IPS-15b (cell line): Measurements from ENCODE around the gene SLC35G1.

Experiments
- H3K27me3 ChIP-seq: one replicate; pipeline ENCODE4 v1.6.1; 2013; ENCODE audit warnings: low read length; ENCODE audit not compliant: control insufficient read depth, insufficient read depth
- H3K36me3 ChIP-seq: one replicate; pipeline ENCODE4 v1.6.1; 2013; ENCODE audit warnings: low read length; ENCODE audit not compliant: control insufficient read depth, insufficient read depth
- H3K4me1 ChIP-seq: one replicate; pipeline ENCODE4 v1.6.1; 2013; ENCODE audit warnings: mild to moderate bottlenecking, low read length; ENCODE audit not compliant: control insufficient read depth, insufficient read depth
- H3K4me3 ChIP-seq: one replicate; pipeline ENCODE4 v1.5.1; 2013; ENCODE audit warnings: low read depth, low read length
- H3K9ac ChIP-seq: one replicate; pipeline ENCODE4 v1.6.1; 2013; ENCODE audit warnings: low read depth, mild to moderate bottlenecking, low read length
- H3K9me3 ChIP-seq: one replicate; pipeline ENCODE4 v1.6.1; 2013; ENCODE audit warnings: mild to moderate bottlenecking, low read length; ENCODE audit not compliant: control insufficient read depth, insufficient read depth

Gene SLC35G1

GRCh38 chr10:93921338-93921737 is 27.6 kb downstream of the SLC35G1 start:
- peaks cover 4% of the 10 kb centered on the region for H3K4me1 ChIP-seq
- H3K27me3 ChIP-seq: no peaks in the 10 kb centered on the region
- H3K9me3 ChIP-seq: no peaks in the 10 kb centered on the region
- H3K36me3 ChIP-seq: no peaks in the 10 kb centered on the region
- no peak overlapping the region for H3K4me3 ChIP-seq
- no peak overlapping the region for H3K9ac ChIP-seq

- H3K4me3 ChIP-seq: no peak overlapping the region
- no peak overlapping the region for H3K9ac ChIP-seq
- no peaks in the 10 kb centered on the region for H3K4me1 ChIP-seq
- H3K9me3 ChIP-seq: peaks cover 3% of the 10 kb centered on the region
- no peaks in the 10 kb centered on the region for H3K36me3 ChIP-seq
- H3K27me3 ChIP-seq: no peaks in the 10 kb centered on the region
Observed at GRCh38 chr10:93926613-93927012, 32.8 kb downstream of the SLC35G1 start.

- H3K9ac ChIP-seq: no peak overlapping the region
- no peaks in the 10 kb centered on the region for H3K27me3 ChIP-seq
- H3K4me1 ChIP-seq: no peaks in the 10 kb centered on the region
- H3K4me3 ChIP-seq: no peak overlapping the region
- no peaks in the 10 kb centered on the region for H3K9me3 ChIP-seq
- no peaks in the 10 kb centered on the region for H3K36me3 ChIP-seq
Observed at GRCh38 chr10:93938140-93938539, 44.4 kb downstream of the SLC35G1 start.

GRCh38 chr10:93940881-93941280 is 47.1 kb downstream of the SLC35G1 start:
- Histone ChIP-seq H3K9me3 (no peaks in the 10 kb centered on the region), H3K4me3 (no peak overlapping the region), H3K27me3 (no peaks in the 10 kb centered on the region), H3K9ac (no peak overlapping the region), H3K36me3 (no peaks in the 10 kb centered on the region), H3K4me1 (no peaks in the 10 kb centered on the region)

GRCh38 chr10:93941606-93942005 is 47.8 kb downstream of the SLC35G1 start:
- H3K9me3 ChIP-seq: no peaks in the 10 kb centered on the region
- H3K4me1 ChIP-seq: no peaks in the 10 kb centered on the region
- no peak overlapping the region for H3K4me3 ChIP-seq
- H3K36me3 ChIP-seq: no peaks in the 10 kb centered on the region
- no peak overlapping the region for H3K9ac ChIP-seq
- H3K27me3 ChIP-seq: no peaks in the 10 kb centered on the region

GRCh38 chr10:93945819-93946218 is 52.0 kb downstream of the SLC35G1 start:
- Histone ChIP-seq H3K4me3 (no peak overlapping the region), H3K27me3 (no peaks in the 10 kb centered on the region)

GRCh38 chr10:93947055-93947454 is 53.3 kb downstream of the SLC35G1 start:
- no peaks in the 10 kb centered on the region for H3K4me1 ChIP-seq
- no peaks in the 10 kb centered on the region for H3K27me3 ChIP-seq
- H3K4me3 ChIP-seq: no peak overlapping the region
- no peaks in the 10 kb centered on the region for H3K36me3 ChIP-seq
- H3K9ac ChIP-seq: no peak overlapping the region
- no peaks in the 10 kb centered on the region for H3K9me3 ChIP-seq

More at GRCh38 chr10:93945819-93946218, 52.0 kb downstream of the SLC35G1 start:
- no peaks in the 10 kb centered on the region for H3K4me1 ChIP-seq
- H3K9me3 ChIP-seq: no peaks in the 10 kb centered on the region
- no peak overlapping the region for H3K9ac ChIP-seq
- H3K36me3 ChIP-seq: no peaks in the 10 kb centered on the region

- no peak overlapping the region for H3K4me3 ChIP-seq
- no peaks in the 10 kb centered on the region for H3K36me3 ChIP-seq
- H3K9me3 ChIP-seq: no peaks in the 10 kb centered on the region
- no peak overlapping the region for H3K9ac ChIP-seq
- H3K4me1 ChIP-seq: no peaks in the 10 kb centered on the region
- H3K27me3 ChIP-seq: no peaks in the 10 kb centered on the region
Observed at GRCh38 chr10:93947524-93947923, 53.7 kb downstream of the SLC35G1 start.

- H3K4me1 ChIP-seq: no peaks in the 10 kb centered on the region
- no peak overlapping the region for H3K4me3 ChIP-seq
- no peaks in the 10 kb centered on the region for H3K27me3 ChIP-seq
- H3K9me3 ChIP-seq: no peaks in the 10 kb centered on the region
- H3K9ac ChIP-seq: no peak overlapping the region
- H3K36me3 ChIP-seq: no peaks in the 10 kb centered on the region
Observed at GRCh38 chr10:93951905-93952304, 58.1 kb downstream of the SLC35G1 start.
